Right renal pelvis (tissue), 4 donors: ENCODE results near the gene TRAF6. TPM values are rescaled to one million over a fixed set of nuclear protein-coding genes. Genes with fewer than 3 reads are reported as not detected.
"Not testable (repeated sequence)": the region's sequence is repeated elsewhere in the genome, so short reads cannot be mapped to it uniquely, and the experiment has no call there.

ENCODE experiments used
- DNase-seq, 4 donors: peaks; one replicate each; pipeline ENCODE4 v3.0.0-alpha.2; 2013; ENCODE audit warnings: low read depth in 4 of 4, low spot score in 3 of 4, missing footprints in 1 of 4
- polyA plus RNA-seq, 4 donors: library from polyadenylated mRNA; unstranded; fragments of 120-200 nt; gene quantifications; one replicate each; pipeline ENCODE4 v1.2.1, GENCODE V29; 2013; ENCODE audit not compliant: insufficient read length in 4 of 4

Gene TRAF6, protein sequence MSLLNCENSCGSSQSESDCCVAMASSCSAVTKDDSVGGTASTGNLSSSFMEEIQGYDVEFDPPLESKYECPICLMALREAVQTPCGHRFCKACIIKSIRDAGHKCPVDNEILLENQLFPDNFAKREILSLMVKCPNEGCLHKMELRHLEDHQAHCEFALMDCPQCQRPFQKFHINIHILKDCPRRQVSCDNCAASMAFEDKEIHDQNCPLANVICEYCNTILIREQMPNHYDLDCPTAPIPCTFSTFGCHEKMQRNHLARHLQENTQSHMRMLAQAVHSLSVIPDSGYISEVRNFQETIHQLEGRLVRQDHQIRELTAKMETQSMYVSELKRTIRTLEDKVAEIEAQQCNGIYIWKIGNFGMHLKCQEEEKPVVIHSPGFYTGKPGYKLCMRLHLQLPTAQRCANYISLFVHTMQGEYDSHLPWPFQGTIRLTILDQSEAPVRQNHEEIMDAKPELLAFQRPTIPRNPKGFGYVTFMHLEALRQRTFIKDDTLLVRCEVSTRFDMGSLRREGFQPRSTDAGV
- polyA plus RNA-seq = 10 to 100 TPM; 13.0 to 17.7 (median 15.8) TPM

DNA sequence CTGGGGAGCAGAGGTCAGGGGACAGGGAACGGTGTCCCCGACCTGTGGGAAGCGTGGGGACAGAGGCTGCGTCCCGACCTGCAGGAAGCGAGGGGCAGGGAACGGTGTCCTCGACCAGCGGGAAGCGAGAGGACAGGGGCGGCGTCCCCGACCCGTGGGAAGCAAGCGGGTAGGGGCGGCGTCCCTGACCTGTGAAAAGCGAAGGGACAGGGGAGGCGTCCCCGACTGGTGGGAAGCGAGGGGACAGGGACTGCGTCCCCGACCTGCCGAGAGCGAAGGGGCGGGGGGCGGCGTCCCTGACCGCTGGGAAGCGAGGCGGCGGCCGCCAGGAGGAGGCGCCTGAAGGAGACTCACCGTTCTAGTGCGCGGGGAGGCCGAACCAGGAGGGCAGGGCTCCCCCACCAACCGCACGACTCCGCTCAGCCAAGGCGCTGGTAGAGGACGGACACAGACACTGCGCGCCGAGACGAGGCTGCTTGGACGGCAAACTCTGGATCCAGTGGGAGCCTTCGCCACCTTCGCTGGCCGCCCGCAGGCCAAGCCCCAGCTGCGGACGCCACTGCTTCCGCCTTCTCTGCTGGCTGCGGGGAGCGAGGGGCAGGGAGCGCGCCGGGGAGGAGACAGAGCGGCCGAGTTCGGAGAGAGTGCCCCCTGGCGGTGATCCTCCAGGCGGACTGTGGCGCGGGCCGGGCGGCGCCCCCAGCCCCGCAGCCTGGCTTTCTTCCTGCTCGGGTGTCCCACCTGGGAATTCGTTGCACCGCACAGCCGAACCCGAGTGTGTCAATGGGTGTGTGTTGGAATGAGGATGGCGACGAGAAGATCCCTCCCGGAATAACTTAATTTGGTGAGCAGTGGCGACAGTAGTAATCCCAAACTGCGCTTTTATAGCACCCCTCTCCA lies at the start of gene TRAF6:
Gene TRAF6 (minus strand): TSS at position 579 of the 900 bp plus-strand sequence. CDS start 8,757 bp downstream, outside the sequence.
- DNase-seq = peak; percentile 74 to 86 (median 82)

DNA sequence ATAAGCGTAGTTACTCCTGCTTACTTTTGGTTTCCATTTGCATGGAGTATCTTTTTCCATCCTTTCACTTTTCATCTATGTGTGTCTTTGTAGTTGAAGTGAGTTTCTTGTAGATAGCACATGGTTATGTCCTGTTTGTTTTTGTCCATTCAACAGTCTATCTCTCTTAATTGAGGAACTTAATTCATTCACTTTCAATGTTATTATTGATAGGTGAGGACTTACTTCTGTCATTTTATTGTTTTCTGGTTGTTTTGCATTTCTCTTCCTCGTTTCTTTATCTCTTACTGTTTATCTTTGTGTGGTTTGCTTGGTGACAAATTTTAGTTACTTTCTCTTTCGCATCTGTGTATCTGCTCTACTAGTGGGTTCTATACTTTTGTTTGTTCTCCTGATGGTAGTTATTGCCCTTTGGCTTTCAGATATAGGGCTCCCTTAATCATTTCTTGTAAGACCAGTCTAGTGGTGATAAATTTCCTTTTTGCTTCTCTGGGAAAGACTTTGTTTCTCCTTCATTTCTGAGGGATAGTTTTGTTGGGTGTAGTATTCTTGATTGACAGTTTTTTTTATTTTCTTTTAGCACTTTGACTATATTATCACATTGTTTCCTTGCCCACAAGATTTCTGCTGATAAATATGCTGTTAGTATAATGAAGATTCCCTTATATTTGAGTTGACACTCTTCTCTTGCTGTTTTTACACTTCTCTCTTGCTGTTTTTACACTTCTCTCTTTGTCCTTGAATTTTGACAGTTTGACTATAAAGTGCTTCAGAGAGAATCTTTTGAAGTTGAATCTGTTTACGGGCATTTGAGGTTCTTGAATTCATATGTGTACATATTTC lies 48.7 kb upstream of the TRAF6 start:
- no peak for DNase-seq

DNA sequence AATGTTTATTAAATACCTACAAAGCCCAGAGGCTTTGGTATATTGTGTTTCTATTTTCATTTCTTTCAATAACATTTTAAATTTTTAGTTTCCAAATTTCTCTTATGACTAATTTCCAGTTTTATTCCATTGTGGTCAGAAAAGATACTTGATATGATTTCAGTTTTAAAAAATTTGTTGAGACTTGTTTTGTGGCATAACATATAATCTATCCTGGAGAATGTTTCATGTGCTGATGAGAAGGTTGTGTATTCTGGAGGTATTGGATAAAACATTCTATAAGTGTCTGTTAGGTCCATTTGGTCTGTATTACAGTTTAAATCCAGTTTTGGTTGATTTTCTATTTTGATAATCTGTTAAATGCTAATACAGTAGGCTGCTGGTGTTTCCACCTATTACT lies 47.9 kb upstream of the TRAF6 start:
- DNase-seq = no peak

DNA sequence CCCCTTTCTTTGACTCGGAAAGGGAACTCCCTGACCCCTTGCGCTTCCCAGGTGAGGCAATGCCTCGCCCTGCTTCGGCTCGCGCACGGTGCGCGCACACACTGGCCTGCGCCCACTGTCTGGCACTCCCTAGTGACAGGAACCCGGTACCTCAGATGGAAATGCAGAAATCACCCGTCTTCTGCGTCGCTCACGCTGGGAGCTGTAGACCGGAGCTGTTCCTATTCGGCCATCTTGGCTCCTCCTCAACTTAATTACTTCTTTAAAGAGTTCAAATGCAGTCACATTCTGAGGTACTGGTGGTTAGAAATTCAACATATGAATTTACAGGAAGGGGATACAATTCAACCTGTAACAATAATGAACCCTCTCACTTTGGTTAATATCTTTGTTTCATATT lies 47.3 kb upstream of the TRAF6 start:
- not testable (repeated sequence) for DNase-seq

DNA sequence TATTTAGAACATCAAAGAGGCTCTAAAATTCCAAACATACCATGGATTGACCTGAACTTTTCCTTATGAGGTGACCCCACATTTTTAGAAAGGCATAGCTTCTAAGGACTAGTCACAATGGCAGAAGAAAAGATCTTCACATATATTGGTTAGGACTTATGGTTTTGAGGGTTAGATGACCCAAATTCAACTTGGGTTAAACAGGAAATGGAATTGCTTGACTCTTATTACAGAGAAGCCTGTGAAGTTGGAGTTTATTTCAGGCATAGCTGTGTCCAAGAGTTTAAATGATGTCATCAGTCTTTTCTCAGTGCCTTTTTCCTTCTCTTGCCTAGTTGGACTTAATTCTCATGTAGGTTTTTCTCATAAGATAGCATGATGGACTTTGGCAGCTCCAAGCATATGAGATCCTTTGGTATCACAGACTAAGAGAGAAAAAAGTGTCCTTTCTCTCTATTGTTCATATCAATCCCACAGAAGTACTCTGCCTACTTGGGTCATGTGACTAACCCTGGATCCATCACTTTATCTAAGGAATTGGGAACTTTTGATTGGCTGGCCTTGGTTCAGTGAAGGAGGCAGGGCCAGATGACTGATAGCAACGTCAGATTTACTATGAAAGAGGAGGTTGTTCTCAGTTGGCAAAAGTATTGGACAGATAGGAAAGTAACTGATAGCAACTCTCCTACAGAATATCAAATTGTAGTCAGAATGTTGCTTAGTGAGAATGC lies 40.5 kb upstream of the TRAF6 start:
- DNase-seq = no peak

DNA sequence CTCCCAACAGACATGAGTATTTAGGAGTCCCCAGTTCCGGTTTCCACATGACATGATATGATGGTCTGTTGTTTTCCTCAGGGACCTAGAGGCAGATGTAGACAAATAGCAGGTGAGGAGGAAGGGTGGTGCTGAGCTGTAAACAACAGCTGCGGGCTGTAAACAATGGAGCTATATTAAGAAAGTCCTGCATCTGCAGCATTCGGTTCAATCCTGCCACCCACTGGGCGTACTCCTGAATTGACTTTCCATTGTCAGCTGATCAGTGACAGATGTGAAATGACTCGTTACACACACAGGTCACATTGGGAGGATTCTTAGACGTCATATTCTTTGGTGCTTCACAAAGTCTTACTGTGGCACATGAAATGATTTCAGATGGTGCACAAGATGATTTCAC lies 30.9 kb upstream of the TRAF6 start:
- peak in 1 of 4 donors; percentile 11 for DNase-seq

DNA sequence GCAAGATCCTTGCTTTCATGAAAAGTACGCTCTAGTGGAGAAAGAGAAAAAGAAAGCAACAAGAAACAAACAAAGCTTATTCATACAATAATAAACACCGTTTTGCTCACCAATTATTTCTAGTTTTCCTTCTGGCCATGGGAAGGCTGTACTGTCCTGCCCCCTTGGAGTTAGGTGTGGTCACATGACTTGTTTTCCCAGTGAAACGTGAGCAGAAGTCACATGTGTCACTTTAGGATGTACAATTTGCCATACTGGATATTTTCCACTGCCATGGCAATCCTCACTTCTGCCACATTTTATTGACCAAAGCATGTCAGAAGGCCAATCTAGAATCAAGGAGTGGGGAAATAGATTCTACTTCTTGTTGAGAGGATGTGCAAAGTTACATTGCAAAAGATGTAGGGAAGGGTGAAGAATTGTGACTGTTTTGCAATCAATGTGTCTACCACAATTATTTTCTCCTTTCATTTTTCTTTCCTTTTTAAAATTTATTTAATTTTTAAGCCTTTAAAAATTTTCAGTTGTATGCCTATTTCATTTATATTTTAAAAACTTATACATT lies 24.3 kb upstream of the TRAF6 start:
- DNase-seq = no peak

DNA sequence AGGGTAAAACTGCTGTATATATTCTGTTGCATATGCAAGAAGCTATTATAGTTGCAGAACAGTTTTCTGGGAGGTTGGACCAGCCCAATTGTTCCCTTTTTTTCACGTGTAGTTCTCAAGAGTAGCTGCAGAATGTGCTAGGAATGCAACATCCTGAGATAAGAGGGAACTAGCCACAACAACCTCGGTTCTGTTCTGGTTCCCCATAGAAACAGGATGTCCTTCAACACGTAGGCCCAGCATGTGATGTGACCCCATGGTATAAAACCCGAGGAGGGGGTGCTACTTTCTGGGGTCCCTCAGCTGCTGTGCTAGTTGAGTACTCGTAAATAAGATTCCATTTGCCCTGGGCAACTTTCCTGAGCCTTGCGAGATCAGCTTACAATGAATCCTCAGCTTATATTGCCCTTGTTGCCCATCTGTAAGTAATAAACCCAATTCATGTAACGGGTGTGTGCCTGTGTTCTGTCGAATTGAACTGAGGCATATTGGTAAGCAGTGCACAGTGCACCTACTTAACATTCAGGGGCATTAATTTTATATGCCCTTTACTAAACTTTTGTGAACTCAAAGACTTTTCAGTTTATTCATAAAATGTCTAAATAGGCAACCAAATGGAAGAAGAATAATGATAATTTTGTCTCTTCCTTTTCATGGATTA lies 23.0 kb upstream of the TRAF6 start:
- no peak for DNase-seq

DNA sequence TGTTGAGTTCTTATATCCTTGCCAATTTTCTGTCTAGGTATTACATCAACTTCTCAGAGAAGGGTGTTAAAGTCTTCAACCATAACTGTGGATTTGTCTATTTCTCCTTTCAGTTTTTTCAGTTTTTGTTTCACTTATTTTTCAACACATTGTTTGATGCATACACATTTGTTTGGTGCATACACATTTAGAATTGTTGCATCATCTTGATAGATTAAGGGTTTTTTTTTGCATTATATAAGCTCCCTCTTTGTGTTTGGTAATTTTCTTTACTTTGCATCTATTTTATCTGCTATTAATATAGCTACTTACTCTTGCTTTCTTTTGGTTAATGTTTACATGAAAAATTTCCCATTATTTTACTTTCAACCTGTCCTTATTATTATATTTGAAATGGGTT lies 20.8 kb upstream of the TRAF6 start:
- DNase-seq = no peak

DNA sequence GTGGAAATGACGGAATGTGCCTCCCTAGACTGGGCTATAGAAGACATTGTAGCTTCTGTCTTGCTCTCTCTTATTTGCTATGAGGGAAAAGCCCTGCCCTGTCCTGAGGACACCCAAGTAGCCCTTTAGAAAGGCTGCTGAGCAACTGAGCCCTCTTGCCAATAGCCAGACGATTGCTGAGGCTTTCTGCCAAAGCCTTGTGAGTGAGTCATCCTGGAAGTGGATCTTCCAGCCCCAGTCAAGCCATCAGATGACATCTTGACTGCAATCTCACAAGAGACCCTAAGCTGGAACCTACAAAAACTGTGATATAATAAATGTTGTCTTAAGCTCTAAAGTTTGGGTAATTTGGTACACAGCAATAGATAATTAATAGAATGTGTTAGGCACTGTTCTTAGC lies 3.9 kb upstream of the TRAF6 start:
- DNase-seq = no peak

DNA sequence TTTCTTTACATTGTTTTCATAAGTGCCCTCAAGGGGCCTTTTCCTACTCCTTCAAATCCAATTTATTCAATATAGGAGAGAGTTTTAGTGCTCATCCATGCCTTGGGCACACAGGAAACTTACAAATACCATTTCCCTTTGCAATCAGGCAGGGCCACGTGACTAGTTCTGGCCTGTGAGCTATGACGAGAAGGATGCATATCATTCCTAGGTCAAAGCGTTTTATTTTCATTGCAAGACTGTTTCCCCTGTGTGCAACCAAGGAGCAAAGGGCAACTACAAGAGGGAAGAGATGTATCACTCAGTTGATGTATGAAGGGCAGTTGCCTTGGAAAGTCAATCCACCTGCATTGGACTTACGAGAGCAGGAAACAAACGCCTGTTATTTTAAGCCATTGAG lies 1.9 kb upstream of the TRAF6 start:
- DNase-seq = no peak

DNA sequence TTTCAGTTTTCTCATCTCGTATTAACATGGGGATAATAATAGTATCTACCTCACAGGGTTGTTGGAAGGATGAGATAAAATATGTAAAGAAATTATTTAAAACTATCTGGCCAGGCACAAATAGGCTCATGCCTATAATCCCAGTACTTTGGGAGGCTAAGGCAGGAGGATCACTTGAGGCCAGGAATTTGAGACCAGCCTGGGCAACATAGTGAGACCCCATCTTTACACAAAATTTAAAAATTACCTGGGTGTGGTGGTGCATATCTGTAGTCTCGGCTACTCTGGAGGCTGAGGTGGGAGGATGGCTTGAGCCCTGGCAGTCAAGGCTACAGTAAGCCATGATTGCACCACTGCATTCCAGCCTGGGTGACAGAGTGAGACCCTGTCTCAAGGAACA lies 990 bp upstream of the TRAF6 start:
- DNase-seq = not testable (repeated sequence)

DNA sequence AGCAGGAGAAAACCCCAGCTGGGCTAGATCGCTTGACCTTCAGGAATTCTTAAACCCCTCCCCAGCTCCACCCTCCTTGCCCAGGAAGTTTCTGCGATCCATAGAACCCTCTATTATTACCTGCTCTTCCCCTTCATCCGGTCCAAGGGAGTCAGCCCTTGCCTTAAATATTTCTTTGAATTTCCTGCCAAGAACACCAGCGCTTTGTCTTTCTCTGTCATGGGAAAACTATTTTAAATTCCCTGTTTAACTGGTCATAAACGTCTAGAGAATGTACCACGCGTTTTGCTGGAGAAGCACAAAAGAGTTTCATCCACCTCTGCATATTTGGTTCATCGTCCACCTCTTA lies 496 bp upstream of the TRAF6 start:
- DNase-seq = peak in 1 of 4 donors; percentile 19

DNA sequence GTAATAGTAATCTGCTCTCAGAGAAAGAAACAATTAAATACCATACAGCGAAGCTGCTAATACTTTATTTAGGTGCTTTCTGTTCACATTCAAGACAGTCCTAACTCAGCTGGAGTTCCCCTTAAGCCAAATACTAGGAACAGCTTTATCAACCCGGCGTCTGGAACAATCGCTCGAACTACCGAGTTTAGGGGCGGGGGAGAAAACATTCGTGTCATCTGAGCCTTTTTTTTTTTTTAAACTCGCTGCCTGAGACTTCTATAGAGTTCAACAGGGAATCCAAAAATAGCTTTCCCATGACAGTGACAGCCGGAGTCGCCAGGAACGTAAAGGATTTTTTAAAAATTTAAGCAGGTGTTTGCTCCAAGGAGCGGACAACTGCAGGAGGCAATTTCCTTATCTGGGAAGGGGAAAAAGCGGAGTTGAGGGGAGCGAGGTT lies 852 bp downstream of the TRAF6 start:
- peak in 3 of 4 donors; percentile 24 to 41 (median 35) for DNase-seq

DNA sequence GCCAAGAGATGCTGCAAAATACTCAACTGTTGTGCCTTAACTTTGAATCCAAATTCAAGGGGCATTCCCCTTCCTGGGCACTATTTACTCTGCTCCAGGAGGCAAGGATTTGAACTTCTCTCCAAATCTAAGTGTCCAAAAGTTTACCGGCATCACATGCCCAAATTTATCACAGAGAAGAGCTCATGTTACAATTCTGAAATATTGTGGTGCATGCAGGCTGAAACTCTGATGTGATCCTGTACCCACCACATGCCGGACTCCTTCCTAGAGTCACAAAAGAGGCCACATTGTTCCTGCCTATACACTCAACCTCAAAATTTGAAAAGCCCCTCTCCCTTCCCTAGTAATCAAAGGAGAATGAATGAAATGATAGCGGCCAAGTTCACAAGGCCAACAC lies 1.3 kb downstream of the TRAF6 start:
- DNase-seq = no peak

DNA sequence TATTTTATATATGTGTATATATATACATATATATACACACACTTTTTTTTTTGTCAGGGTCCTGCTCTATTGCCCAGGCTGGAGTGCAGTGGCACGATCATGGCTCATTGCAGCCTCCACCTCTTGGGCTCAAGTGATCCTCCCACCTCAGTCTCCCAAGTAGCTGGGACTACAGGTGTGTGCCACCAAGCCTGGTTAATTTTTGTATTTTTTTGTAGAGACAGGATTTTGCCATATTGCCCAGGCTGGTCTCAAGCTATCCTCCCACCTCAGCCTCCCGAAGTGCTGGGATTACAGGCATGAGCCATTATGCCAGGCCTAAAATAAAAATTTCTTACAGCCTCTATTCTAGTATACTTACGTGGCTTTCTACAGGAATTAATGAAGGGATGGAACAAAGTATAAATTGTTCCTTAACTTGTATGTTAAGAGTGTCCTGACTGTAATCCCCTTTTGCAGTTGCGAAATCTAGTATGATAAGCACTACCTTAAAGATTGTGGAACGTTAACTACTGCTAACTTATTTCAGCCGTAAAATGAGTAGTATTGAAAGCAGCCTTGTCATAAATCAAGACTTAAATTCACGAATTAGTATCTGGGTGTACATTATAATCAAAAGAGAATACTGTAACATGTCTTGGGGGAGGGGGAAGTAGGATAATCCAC lies 2.1 kb downstream of the TRAF6 start:
- no peak for DNase-seq

DNA sequence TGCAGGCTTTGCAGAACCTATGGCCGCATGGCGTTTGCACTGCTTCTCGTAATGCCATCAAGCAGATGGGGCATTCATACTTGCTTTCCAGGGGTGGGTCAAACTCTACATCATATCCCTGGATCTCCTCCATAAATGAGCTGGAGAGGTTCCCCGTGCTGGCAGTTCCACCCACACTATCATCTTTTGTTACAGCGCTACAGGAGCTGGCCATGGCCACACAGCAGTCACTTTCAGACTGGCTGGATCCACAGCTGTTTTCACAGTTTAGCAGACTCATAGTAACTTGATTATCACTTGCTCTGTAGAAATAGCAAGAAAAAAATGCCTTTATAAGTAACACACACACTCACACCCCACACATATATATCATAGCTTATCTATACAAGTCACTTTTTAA lies 8.8 kb downstream of the TRAF6 start:
- DNase-seq = no peak

DNA sequence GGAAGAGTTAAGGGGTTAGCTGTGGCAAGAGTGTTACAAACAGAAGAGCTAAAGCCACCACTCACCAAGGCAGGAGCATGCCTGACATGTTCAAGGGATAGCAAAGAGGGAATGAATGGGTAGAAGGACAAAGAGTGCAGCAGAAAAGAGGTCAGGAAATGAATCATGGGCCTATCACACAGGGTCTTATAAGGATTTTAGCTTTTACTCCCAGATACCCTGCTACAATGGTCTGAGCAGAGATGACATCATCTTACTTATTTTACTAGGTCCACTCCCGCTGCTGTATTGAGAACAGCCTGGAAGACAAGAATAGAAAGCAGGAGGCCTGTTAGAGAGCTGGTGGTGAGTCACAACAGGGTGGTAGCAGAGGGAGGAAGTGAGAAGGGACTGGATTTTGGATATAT lies 9.8 kb downstream of the TRAF6 start:
- DNase-seq = no peak
